Thyroid gland (tissue), 4 donors: ENCODE results near the gene LIMS2.

Experiments used
- CTCF ChIP-seq, 6 experiments: fragments of 200-600 bp in 3 of 6; fragments of 450-650 bp in 3 of 6; sonication (generic) in 3 of 6; IDR thresholded peaks; one replicate each; pipeline ENCODE4 v1.5.1; 2016 to 2019; ENCODE audit warnings: antibody characterized with exemption in 6 of 6, mild to moderate bottlenecking in 2 of 6, inconsistent platforms in 1 of 6, moderate library complexity in 1 of 6
- POLR2A ChIP-seq, 2 donors: fragments of 450-650 bp; IDR thresholded peaks; one replicate each; pipeline ENCODE4 v1.6.1; 2017; ENCODE audit warnings: antibody characterized with exemption in 2 of 2, mild to moderate bottlenecking in 2 of 2, moderate library complexity in 1 of 2

- TF ChIP-seq CTCF (IDR thresholded peaks at IDR 0.05) (no peak), POLR2A (IDR thresholded peaks at IDR 0.05) (no peak)
Observed at GRCh38 chr2:127597984-127598380, 77.3 kb downstream of the LIMS2 start.
